Right renal cortex interstitium (tissue), 3 donors: Measurements from ENCODE around the gene MPND. TPM values are rescaled to one million over a fixed set of nuclear protein-coding genes. Genes with fewer than 3 reads are reported as not detected.

Experiments used
- DNase-seq, 3 donors: peaks; one replicate each; pipeline ENCODE4 v3.0.0-alpha.2; 2013; ENCODE audit warnings: low read depth in 3 of 3, low spot score in 2 of 3
- polyA plus RNA-seq, 3 donors: library from polyadenylated mRNA; unstranded; fragments of 120-200 nt; gene quantifications; one replicate each; pipeline ENCODE4 v1.2.1, GENCODE V29; 2013; ENCODE audit not compliant: insufficient read length in 3 of 3

MPND gene
- polyA plus RNA-seq, 3 donors, result 21.0 to 24.9 (median 24.4) TPM

GRCh38 chr19:4375164-4376027 is 32.0 kb downstream of the MPND start:
- DNase-seq, result no peak

- DNase-seq, result no peak
Measured at GRCh38 chr19:4376028-4376670, 32.8 kb downstream of the MPND start.

GRCh38 chr19:4376671-4376990 is 33.3 kb downstream of the MPND start:
- no peak for DNase-seq

DNA sequence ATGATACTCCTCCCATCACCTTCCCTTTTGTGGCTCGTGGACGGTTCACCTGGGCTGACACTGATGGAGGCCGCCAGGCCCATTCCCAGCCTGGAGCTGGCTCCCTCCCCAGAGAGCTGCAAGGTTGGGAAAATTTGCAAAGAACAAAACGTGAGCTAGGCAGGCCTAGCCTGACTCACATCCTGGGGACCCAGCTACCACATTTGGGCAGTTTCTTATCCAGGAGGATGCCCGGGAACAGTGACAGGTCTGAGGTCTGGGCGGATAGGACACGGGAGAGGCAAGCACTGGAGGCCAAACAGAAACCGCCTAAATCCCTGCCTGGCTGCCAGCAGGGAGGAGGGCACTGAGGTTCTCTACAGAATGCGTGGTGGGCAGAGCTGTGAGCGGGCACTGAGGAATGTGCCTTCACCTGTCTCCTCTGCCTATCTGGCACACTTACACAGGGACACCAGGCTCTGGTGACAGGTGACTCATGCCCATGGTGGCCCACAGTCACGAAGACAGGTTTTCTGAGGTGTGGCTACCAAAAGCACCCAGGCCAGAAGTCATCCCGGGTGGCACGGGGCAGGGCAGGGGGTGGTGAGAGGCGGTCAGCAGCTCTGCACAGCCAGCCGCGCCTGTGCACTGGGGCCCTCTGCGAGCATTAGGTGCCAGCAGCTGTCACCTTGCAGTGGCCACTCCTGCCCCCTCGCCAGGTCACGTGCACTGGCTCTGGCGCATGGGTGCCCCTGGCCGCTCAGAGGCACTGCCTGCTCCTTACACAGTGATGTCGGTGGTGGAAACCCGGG is 33.8 kb downstream of the MPND start:
- no peak for DNase-seq

DNA sequence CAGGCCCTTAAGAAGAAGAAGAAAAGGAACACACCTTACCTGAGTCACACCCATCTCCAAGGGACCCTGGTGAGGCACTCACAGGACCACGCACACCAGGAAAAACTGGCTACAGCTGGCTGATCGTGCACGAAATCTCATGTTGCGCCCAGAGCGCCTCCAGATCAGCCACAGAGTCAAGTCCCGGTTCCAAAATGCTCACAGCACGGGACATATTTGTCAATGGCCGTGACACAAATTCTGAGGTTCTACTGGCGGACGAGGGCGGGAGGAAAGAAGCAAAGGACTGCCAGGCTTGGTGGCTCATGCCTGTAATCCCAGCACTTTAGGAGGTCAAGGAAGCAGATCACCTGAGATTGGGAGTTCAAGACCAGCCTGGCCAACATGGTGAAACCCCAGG is 35.5 kb downstream of the MPND start:
- no peak for DNase-seq

GRCh38 chr19:4379383-4380253 is 36.3 kb downstream of the MPND start:
- no peak for DNase-seq

- DNase-seq, result no peak
Measured at GRCh38 chr19:4380254-4380727, 36.9 kb downstream of the MPND start.

GRCh38 chr19:4385291-4386040 is 42.1 kb downstream of the MPND start:
- no peak for DNase-seq

GRCh38 chr19:4386041-4386782 is 42.9 kb downstream of the MPND start:
- DNase-seq, result no peak

DNA sequence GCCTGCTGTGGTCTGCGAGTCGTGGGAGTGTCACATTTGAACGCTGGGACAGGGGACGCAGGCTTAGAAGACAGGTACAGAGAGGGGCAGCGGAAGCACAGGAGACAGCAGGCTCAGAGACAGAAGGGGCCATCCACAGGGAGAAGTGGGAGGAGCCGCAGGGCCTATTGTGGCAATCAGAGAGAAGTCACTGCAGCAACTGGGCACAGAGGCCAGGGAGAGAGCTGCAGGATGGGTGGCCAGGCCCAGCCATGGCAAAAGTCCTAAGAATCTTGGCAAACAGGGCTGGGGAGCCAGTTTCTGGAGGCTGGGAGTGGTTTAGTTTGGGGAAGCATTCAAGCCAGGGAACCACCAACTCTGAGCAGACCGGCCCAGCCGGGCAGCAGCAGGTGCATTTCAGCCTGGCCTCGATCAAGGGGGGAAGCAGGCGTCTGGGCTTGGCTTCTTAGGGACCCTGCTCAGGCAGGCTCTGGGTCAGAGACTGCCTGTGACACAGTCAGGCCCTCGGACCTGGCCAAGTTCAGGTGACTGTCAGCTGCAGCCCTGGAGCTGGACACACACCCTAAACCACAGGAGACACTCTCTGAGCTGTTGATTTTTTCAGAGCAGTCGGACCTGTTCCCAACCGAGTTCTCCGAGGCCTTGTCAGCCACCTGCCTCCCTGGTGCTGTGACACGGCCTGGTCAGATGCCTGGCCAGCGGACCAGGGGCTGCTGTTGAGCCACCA is 45.1 kb downstream of the MPND start:
- no peak for DNase-seq

- DNase-seq, result no peak
Measured at GRCh38 chr19:4389064-4389375, 45.7 kb downstream of the MPND start.

DNA sequence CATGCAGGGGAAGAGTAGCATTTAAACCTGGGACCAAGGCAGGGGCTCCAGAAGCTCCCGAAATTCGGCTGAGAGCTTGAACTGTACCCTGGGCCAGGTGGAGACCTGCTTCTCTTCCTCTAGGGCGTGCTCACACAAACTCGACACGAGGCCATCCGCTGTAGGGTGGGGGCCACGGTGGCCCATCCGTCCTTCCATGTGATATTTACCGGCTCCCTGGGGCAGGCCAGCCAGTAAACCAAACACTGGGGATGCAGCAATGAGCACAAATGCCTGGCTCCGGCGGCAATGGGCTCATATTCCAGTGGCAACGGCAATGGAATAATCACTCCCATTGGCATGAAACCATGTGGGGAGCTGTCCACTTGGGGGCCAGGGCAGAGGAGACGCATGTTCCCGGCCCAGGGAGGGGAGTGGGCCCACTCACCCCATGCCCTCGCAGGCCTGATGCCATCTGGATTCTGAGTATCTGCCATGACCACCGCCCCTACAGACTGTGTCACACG is 46.2 kb downstream of the MPND start:
- DNase-seq, result no peak

DNA sequence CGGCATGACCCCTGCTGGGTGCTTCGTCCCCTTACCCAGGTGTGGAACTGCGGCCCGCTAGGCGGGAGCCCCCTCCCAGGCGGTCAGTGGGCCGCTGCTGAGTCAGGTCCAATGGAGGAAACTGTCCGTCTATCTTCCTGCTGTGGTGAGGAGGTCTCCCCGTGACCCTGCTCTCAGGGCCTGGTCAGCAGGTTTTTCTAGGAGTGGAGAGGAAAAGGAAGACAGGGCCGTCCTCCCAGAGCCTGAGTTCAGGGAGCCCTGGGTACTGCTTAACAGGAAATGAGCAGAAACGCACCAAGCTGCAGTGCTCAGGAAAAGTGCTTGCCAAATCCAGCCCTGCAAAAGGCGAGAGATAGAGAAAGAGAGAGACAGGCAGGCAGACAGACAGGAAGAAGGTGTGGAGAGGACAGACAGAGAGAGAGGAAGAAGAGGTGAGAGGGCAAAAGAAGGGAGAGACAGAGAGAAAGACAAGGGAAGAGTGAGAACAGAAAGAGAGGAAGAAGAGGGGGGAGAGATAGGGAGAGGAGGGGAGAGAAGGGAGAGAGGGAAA is 46.7 kb downstream of the MPND start:
- no peak for DNase-seq

- DNase-seq, result no peak
Measured at GRCh38 chr19:4390567-4391305, 47.4 kb downstream of the MPND start.

- no peak for DNase-seq
Measured at GRCh38 chr19:4391306-4391693, 47.9 kb downstream of the MPND start.

- no peak for DNase-seq
Measured at GRCh38 chr19:4391701-4392483, 48.5 kb downstream of the MPND start.
